HK-2 (cell line): ENCODE data around the gene IGLL5.
"Not testable (repeated sequence)": the region's sequence is repeated elsewhere in the genome, so short reads cannot be mapped to it uniquely, and the experiment has no call there.

ENCODE experiments used
- DNase-seq: peaks from one replicate; pipeline ENCODE4 v3.0.0-alpha.2; 2018; ENCODE audit not compliant: unreplicated experiment

Gene IGLL5

DNA sequence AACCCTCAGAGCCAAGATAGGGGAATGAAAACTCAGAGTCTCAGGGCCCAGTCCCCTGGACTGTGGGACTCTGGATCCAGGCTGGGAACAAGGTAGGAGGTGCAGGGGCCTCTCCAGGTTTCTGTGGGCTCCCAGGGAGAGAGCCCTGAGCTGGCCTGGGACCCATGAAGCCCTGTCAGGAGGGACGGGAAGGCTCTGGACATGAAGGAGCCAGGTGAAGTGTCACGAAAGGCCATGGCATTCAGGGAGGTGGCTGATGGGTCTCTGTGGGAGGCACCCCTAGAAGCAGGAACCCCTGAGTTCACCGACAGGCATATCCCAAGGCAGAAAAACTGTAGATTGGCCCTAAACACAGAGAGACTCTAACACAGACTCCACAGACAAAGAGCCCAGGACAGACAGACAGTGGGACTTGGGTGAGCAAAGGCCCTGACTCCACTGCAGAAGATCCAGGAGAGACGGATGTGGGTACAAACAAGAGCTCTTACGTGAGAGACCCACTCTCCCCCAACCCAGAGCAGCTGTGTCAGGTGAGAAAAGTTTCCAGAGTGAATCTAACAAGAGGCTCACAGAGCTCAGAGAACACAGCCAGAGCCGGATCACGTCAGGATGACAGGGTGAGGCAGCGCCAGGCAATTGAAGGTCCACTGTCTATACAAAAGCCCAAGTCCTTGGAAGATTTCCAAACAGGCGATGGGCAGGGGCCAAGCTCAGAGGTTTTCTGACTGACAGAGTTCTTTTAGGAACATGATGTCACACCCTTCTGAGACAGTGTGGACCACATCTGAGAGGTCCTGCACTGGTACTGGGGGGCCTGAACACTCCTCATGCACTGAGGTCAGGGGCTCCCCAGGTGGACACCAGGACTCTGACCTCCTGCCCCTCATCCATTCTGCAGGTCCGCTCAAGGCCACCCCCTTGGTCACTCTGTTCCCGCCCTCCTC lies 27.4 kb downstream of the IGLL5 start:
- DNase-seq = no peak

DNA sequence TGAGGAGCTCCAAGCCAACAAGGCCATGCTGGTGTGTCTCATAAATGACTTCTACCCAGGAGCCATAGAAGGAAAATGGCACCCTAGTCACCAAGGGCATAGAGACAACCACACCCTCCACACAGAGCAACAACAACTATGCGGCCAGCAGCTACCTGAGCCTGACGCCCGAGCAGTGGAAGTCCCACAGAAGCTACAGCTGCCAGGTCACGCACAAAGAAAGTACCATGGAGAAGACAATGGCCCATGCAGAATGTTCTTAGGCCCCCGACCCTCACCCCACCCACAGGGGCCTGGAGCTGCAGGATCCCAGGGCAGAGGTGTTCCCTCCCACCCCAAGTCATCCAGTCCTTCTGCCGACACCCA lies 28.0 kb downstream of the IGLL5 start:
- DNase-seq = no peak

DNA sequence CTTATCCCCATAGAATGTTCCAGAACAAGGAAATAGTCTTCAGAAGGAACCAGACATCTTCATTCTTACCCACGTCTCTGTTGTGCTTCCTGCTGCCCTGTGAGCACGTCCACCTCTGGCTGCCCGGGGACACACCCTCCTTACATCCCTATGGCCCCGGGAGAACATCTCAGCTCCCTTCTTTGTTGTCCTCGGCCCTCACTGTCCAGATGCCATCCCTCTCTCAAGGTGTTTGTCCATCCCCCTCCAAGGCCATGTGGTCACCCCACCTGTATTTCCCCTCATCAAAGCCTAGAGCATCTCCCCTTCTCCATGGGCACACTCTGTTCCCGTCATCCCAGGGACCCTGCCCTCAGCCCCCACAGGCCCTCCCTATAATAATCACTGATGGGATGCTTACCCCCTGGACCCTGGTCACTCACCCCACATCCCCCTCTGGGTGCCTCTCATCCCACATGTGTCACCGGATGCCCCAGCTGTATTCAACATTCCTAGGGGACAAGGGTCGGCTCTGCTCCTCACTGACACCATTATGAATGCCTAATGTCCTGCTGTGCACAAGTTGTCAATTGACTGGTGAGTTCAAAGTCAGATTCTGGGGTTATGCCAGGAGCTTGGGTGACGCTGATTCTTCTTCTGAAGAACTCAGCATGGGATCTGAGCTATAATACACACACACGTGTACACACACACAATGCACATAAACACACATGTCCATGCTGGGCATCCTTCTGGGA lies 28.8 kb downstream of the IGLL5 start:
- DNase-seq = no peak

DNA sequence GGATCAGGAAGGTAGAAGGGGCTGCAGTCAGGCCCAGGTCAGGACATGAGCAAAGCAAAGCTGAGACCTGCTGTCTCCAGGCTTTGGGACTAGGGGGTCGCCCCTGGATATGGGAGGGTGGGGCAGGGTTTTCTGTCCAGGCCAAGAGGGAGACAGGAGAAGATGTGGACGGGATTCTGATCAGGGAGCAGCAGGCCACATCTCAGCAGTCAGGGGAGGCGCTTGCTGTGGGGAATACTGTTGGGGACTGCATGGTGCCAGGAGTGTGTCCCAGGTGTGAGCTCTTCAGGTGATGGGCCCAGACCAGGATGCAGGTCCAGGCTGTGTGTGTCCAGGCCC lies 29.3 kb downstream of the IGLL5 start:
- no peak for DNase-seq

DNA sequence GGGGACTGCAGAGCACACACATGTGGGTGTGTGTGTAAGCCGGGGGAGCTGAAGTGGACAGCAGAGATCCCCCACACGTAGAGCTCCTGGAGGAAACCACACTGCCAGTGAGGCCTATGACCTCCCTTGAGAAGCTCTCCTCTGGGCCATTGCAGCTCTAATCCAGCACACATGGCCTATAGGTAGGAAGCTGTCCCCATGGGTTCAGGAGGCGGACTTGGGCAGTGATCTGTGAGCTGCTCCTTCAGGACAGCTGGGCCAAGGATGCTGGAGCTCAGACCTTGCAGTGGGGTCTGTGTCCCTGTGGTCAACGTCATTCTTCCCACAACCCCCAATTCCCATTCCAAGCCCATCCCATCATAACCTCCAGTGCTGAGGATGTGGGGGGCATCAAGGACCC lies 29.8 kb downstream of the IGLL5 start:
- DNase-seq = no peak

DNA sequence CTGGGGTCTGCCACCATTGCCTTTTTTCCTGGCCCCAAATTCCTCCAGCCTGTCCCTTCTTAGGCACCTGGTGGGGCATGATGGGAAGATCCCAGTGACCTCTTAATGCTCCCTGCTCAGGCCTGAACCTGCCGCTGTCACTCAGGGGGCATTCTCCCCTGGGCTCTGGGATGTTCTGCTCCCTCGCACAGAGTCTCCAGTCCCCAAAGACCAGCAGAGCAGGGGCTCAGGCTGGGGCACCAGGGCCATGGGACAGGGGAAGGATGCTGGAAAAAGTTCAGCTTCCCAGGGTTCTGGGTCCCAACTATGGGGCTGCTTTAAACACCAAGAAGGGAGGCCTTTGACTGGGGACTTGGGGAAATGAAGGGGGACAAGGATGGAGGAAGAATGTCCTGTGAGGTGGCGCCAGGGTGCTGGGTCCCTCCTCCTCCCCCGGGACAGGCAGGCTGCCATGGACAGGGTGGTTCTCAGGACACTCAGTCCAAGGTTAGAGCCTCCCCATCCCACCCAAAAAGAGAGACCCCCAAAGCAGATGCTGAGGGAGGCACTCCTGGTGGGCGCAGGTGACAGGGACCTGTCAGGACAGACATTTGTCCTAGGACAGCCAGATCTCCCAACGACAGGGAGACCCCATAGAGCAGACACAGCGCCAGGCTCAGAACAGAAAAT lies 30.8 kb downstream of the IGLL5 start:
- DNase-seq = no peak

DNA sequence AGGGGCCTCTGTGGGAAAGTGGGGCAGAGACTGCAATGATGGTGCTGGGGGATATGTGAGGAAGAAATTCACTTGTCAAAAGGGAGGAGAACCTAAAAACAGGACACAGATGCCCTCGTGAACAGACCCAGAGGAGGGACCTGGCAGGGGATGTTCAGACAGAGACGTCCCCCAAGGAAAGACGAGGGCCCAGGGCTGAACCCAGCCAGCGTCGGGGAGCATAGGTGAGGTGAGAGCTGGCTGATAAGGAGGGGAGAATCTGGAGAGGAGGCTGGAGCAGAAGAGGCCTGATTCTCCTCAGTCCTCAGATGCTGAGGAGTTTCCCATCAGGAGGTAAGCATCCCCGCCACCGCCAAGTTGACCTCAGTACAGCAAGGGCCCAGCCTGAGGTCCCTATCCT lies 31.4 kb downstream of the IGLL5 start:
- DNase-seq = no peak

DNA sequence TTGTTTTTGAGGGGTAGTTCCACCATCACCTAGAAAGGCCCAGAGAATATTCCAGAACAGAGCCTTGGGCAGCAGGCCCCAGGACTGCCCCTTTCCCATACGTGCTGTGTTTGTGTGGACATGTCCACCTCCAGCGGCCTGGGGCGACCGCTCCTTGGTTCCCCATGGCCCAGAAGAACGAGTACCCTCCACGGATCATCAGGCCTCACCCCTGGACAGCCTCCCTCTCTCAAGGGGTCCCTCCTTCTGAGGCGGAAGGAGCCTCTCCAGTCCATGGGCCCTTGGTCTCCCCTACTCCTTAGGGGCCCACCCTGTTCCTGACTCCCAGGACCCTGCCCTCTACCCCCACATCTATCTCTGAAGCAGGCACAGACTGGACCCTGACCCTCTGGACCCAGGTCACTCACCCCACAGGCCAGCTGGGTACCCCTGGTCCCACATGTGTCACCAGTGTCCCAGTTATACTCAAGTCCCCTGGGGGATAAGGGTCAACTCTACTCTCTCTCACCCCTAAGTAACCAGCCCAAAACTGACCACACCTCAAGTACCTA lies 32.6 kb downstream of the IGLL5 start:
- DNase-seq = no peak

DNA sequence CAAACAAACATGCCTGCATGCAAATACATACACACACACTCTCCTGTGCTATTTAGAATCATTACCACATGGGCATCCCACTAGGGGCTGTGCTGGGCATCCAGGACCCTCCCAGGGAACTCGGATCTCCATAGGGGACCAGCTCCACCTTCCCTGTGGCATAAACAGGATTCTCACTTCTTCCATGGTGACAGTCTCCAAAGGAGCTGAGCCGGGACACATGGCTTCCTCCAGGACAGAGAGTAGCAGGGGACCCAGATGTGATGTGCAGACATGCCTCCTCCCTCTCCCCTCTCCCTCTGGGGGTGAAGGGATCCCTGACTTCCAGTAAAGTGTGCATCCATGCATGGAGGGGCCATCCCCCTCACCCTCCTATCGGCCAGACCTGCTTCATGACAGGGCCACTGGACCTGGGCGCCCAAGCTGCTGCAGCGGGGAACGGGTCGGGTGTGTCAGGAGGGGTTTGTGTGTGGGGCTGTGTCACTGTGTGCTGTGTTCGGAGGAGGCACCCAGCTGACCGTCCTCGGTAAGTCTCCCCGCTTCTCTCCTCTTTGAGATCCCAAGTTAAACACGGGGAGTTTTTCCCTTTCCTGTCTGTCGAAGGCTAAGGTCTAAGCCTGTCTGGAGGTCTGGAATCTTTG lies 33.4 kb downstream of the IGLL5 start:
- DNase-seq = no peak

DNA sequence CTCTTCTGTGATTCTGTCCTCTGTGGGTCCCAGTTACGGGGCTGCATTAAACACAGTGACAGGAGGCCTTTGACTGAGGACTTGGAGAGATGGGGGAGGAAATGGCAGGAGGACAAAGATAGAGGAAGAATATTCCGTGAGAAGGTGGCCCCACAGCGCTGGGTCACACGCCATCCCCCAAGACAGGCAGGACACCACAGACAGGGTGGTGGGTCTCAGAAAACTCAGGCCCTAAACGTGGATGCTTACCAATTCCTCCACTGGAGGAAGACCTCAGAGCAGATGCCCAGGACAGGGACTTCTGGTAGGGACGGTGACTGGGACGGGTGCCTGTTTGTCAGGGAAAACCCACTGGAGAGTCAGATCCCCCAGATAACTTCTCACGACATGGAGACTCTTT lies 34.0 kb downstream of the IGLL5 start:
- DNase-seq = no peak

DNA sequence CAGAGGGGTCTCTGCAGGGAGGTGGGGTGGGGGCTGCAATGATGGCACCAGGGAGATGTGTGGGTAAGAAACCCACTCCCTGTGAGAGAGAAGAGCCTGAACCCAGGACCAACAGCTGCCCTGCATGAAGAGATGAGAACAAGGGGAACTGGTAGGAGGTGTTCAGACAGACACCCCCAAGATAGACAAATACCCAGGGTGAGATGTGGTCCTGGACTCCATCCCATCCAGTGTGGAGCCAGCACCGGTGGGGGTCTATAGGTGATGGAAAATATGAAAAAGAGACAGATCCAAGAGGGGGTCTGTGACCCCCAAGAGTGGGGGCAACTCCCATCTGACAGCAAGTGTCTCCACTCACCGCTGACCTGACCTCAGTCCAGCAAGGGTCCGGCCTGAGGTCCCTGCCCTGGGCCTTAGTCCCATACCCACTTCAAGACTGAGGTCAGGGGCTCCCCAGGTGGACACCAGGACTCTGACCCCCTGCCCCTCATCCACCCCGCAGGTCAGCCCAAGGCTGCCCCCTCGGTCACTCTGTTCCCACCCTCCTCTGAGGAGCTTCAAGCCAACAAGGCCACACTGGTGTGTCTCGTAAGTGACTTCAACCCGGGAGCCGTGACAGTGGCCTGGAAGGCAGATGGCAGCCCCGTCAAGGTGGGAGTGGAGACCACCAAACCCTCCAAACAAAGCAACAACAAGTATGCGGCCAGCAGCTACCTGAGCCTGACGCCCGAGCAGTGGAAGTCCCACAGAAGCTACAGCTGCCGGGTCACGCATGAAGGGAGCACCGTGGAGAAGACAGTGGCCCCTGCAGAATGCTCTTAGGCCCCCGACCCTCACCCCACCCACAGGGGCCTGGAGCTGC lies 34.7 kb downstream of the IGLL5 start:
- not testable (repeated sequence) for DNase-seq

DNA sequence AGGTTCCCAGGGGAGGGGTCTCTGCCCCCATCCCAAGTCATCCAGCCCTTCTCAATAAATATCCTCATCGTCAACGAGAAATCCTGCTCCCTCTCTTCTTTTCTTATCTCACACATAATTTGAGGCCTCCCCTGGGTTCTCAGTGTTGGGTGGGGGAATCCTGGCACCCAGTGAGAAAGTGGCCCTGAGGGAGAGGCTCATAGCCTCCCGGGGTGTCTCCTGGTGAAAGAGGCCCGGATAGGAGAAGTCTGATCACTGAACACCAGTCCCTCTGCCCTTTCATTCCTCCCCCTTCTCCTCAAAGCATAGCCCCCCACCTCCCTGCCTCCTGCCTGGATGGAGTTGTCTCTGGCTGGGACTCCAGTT lies 35.3 kb downstream of the IGLL5 start:
- DNase-seq = no peak

DNA sequence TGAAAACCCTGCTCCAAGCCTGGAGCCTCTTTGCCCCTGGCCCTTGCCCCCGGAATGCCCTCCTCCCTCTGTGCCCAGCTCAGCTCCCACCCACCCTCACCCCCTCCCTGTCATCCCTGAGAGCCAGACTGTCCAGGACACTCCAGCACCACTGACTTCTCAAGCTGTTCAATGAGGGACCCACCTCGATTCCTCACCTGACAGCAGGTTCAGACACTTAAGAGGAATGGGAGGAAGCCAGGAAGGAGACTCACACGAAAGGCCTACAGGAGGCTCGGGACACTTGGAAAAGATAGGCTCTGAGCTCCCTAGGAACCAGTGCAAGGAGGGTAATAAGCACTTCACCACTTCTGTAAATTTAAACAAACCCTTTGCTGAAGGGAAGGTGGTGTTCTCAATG lies 35.8 kb downstream of the IGLL5 start:
- DNase-seq = no peak

DNA sequence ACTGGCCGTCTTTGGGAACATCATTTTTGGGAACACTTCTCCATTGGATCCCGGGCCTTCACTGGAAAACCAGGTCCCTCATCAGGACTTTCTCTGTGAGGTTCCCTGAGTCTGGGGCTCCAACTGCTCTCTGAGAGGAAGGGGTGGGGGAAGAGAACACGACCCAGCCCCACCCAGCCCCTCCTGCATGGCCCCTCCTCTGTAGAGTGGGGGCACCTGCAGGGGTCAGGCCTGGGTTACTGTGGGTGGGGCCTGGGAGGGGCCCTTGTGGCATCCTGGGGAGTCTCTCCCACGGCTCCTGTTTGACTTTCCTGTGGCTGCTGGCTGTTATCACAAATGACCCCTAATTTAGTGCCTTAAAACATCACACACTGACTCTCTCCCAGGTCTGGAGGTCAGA lies 36.3 kb downstream of the IGLL5 start:
- no peak for DNase-seq

DNA sequence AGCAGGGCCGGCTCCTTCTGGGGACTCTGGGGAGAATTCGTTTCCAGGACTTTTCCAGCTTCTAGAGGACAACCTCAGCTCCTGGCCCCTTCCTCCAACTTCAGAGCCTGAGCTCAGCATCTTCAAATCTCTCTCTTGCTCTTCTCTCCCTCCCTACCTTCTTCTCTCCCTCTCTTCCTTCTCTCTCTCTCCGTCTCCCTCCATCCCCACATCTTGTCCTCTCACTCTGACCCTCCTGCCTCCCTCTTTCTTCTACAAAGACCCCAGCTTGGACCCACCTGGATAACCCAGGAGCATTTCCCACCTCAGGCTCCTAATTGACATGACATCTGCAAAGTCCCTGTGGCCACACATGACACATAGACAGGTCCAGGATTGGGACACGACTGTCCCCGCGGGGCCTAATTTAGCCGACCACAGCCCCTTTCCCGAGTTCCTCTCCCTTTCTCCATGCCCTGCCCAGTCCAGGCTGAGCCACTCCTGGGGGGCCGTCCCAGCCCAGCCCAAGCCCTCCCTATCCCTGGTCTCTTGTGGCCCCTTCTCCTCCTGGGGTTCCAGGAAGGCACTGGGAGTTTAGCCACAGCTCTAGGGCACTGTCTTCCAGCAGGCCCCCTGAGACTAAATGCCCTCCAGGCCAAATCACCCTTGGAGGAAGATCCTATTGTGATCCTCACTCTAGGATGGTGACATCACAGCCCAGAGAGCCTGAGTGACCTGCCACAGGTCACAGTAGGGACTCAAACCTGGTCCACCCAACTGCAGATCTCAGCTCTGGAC lies 36.9 kb downstream of the IGLL5 start:
- no peak for DNase-seq

DNA sequence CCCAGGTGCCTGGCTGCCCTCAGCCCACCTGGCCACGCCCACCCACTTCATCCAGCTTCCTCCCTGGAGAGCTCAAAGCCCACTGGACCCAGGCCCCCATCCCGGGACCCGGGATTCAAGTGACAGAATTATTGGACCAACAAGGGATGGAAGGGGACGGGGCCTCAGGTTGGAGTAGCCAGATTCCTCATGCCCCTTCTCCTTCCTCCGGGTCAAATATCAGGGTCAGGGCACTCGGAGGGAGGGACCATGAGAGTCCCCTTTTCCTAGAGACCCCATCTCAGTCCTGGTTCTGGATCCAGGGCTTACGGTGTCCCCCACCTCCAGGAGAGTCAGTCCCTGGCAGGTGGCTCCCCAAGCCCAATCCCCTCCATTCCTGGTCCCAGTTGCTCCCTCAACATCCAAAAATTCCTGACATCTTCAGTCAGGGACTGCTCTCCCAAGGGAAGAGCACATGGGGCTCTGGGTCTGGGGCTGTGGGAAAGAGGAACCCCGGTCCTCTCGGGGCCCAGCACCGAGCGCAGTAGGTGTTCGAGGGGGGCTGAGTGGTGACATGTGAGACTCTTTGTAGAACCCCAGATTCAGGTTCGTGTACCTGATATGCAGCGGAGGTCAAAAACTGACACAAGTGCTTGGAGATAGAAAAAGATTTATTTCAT lies 37.7 kb downstream of the IGLL5 start:
- no peak for DNase-seq

DNA sequence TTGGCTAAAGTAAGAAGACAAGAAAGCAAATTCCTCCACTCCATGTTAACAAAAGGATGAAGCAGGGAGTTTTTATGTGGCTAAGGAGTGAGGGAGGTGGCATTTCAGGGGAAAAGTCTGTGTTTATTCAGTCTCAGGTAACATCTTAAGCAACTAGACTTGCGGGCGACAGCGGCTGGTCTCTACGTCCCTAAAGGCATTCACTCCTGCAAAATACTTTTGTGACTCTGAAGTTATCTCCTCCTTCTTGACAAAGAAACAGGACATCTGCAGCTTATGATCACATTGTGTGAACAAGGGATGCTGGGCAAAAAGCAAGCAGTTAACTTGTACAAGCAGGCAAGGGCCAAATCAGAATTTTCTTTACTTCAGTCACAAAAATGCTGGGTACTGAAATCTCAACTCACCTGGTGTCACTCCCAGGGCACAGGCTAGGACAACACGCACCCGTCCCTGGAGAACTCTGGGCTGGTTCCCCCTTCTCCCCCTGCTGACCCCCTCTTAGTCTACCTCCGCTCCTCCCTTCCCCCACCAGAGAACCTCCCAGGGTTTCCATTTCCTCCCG lies 38.3 kb downstream of the IGLL5 start:
- DNase-seq = no peak

DNA sequence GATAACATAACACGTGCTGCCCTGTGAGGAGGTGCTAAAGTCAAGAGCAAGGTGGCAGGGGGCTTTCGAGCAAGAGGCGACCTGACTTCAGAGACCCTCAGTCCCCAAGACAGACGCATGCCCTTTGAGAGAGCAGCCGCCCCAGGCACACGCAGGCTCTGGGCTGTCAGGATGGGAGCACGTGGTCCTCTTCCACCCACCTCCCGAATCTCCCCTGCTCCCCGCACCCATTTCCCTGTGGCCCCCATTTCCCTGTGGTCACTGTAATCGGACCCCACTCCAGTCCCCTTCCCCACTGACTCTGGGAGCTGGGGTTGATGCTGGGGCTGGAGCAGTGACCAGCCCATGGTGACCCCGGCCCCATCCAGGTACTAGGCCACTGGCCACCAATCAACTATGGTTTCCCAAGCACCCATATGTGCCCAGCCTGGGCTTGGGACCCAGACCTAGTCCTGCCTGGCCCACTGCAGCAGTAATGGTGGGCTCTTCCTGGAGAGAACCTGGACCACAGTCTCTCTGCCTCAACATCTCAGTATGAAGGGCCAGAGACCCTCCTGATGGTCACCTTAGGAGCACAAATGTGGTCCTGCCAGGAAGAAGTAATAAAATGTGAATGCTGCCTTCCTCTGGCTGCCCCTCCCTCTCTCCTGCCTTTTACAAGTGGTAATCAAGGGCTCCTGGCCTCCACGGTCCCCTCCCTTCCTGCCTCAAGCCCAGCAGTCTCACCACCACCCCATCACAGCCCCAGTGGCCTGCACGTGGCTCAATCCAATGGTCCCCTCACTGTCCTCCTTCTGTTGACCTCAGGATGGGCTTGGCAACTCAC lies 39.0 kb downstream of the IGLL5 start:
- no peak for DNase-seq
